NCI-H1694 treated with DMSO at 0.1 percent for 48 hours (cell line): Measurements from ENCODE around the gene DGCR2.
"Not testable (repeated sequence)": the region's sequence is repeated elsewhere in the genome, so short reads cannot be mapped to it uniquely, and the experiment has no call there.

Source experiments
- DNase-seq: peaks from one replicate; lab custom pipeline; 2025; lab: John Stamatoyannopoulos, UW

The DGCR2 gene

GRCh38 chr22:19081351-19081750, 40.9 kb downstream of the DGCR2 start:
- DNase-seq: no peak

GRCh38 chr22:19080853-19081252, 41.4 kb downstream of the DGCR2 start:
- no peak for DNase-seq

- DNase-seq: no peak
These were observed 42.5 kb downstream of the DGCR2 start for GRCh38 chr22:19079691-19080090.

- DNase-seq: no peak
These were observed 46.8 kb downstream of the DGCR2 start for GRCh38 chr22:19075404-19075803.

GRCh38 chr22:19072853-19073252, 49.4 kb downstream of the DGCR2 start:
- DNase-seq: not testable (repeated sequence)

GRCh38 chr22:19070397-19071169, 51.6 kb downstream of the DGCR2 start:
- DNase-seq: no peak

- DNase-seq: no peak
These were observed 52.8 kb downstream of the DGCR2 start for GRCh38 chr22:19069451-19069850.

GRCh38 chr22:19068784-19069271, 53.4 kb downstream of the DGCR2 start:
- no peak for DNase-seq

- no peak for DNase-seq
These were observed 54.4 kb downstream of the DGCR2 start for GRCh38 chr22:19067696-19068348.

- no peak for DNase-seq
These were observed 55.5 kb downstream of the DGCR2 start for GRCh38 chr22:19066531-19067271.

GRCh38 chr22:19065929-19066328, 56.3 kb downstream of the DGCR2 start:
- no peak for DNase-seq

- DNase-seq: no peak
These were observed 56.8 kb downstream of the DGCR2 start for GRCh38 chr22:19065298-19065859.

- no peak for DNase-seq
These were observed 57.7 kb downstream of the DGCR2 start for GRCh38 chr22:19064354-19065054.

- DNase-seq: no peak
These were observed 58.4 kb downstream of the DGCR2 start for GRCh38 chr22:19063581-19064353.

GRCh38 chr22:19062943-19063308, 59.3 kb downstream of the DGCR2 start:
- no peak for DNase-seq

- DNase-seq: no peak
These were observed 59.9 kb downstream of the DGCR2 start for GRCh38 chr22:19062139-19062942.

GRCh38 chr22:19061471-19062138, 60.6 kb downstream of the DGCR2 start:
- no peak for DNase-seq

- no peak for DNase-seq
These were observed 61.7 kb downstream of the DGCR2 start for GRCh38 chr22:19060356-19061009.
